ENCODE measurements around the gene PLA2G6. TPM values are rescaled to one million over a fixed set of nuclear protein-coding genes. Genes with fewer than 3 reads are reported as not detected.

Gene PLA2G6
- total RNA-seq, 2 donors from 2014 or later, result 60.6 to 60.7 TPM

GRCh38 chr22:38129856-38130255 is 51.8 kb downstream of the PLA2G6 start:
- H3K27ac ChIP-seq (ENCODE audit: low read depth, low read length), result no peak overlapping the region
- H3K9me3 ChIP-seq (ENCODE audit: control insufficient read depth, low read length), result no peaks in the 10 kb centered on the region
- TF ChIP-seq CTCF (conservative IDR thresholded peaks at IDR 0.05), result no peak
- peaks cover 3% of the 10 kb centered on the region for H3K36me3 ChIP-seq (ENCODE audit: control insufficient read depth, insufficient read depth, low read length)
- Mint-ChIP-seq H3K4me1 (no peaks in the 10 kb centered on the region), H3K27ac (no peak overlapping the region), H3K27me3 (ENCODE audit: insufficient read depth) (no peaks in the 10 kb centered on the region), H3K4me3 (no peak overlapping the region), H3K36me3 (ENCODE audit: low read depth) (peaks cover 18% of the 10 kb centered on the region), H3K9me3 (no peaks in the 10 kb centered on the region)
- 92 to 96% methylated on average over 5 to 9 of the region's 9 CpGs for WGBS, 2 experiments (ENCODE audit: insufficient coverage in 1 of 2, insufficient read length in 1 of 2)
- no peak for DNase-seq
- H3K27me3 ChIP-seq (ENCODE audit: control insufficient read depth, insufficient read depth, low read length, poor library complexity, severe bottlenecking), result no peaks in the 10 kb centered on the region
- no peaks in the 10 kb centered on the region for H3K4me1 ChIP-seq (ENCODE audit: control insufficient read depth, insufficient read depth, low read length)
- H3K9ac ChIP-seq (ENCODE audit: extremely low read depth, low read length, poor library complexity, severe bottlenecking), result no peak overlapping the region
- no peak overlapping the region for H3K4me3 ChIP-seq (ENCODE audit: low read length)

GRCh38 chr22:38129021-38129420 is 52.6 kb downstream of the PLA2G6 start:
- no peak overlapping the region for H3K4me3 Mint-ChIP-seq
- Histone ChIP-seq H3K9ac (ENCODE audit: extremely low read depth, low read length, poor library complexity, severe bottlenecking) (no peak overlapping the region), H3K4me3 (ENCODE audit: low read length) (no peak overlapping the region), H3K9me3 (ENCODE audit: control insufficient read depth, low read length) (no peaks in the 10 kb centered on the region), H3K36me3 (ENCODE audit: control insufficient read depth, insufficient read depth, low read length) (peaks cover 3% of the 10 kb centered on the region), H3K27me3 (ENCODE audit: control insufficient read depth, insufficient read depth, low read length, poor library complexity, severe bottlenecking) (no peaks in the 10 kb centered on the region), H3K4me1 (ENCODE audit: control insufficient read depth, insufficient read depth, low read length) (no peaks in the 10 kb centered on the region), H3K27ac (ENCODE audit: low read depth, low read length) (no peak overlapping the region)
- no peaks in the 10 kb centered on the region for H3K4me1 Mint-ChIP-seq
- H3K27me3 Mint-ChIP-seq (ENCODE audit: insufficient read depth), result no peaks in the 10 kb centered on the region
- peaks cover 19% of the 10 kb centered on the region for H3K36me3 Mint-ChIP-seq (ENCODE audit: low read depth)
- no peak overlapping the region for H3K27ac Mint-ChIP-seq
- no peak for TF ChIP-seq CTCF (conservative IDR thresholded peaks at IDR 0.05)
- H3K9me3 Mint-ChIP-seq, result no peaks in the 10 kb centered on the region
- no peak for DNase-seq
- WGBS, 2 experiments (ENCODE audit: insufficient coverage in 1 of 2, insufficient read length in 1 of 2), result 94 to 95% methylated on average over 7 to 10 of the region's 10 CpGs

GRCh38 chr22:38127869-38128268 is 53.8 kb downstream of the PLA2G6 start:
- Histone ChIP-seq H3K4me1 (ENCODE audit: control insufficient read depth, insufficient read depth, low read length) (no peaks in the 10 kb centered on the region), H3K4me3 (ENCODE audit: low read length) (no peak overlapping the region), H3K27ac (ENCODE audit: low read depth, low read length) (no peak overlapping the region), H3K9me3 (ENCODE audit: control insufficient read depth, low read length) (no peaks in the 10 kb centered on the region), H3K27me3 (ENCODE audit: control insufficient read depth, insufficient read depth, low read length, poor library complexity, severe bottlenecking) (no peaks in the 10 kb centered on the region), H3K36me3 (ENCODE audit: control insufficient read depth, insufficient read depth, low read length) (peaks cover 3% of the 10 kb centered on the region), H3K9ac (ENCODE audit: extremely low read depth, low read length, poor library complexity, severe bottlenecking) (no peak overlapping the region)
- H3K9me3 Mint-ChIP-seq, result no peaks in the 10 kb centered on the region
- H3K36me3 Mint-ChIP-seq (ENCODE audit: low read depth), result peaks cover 17% of the 10 kb centered on the region
- no peak overlapping the region for H3K27ac Mint-ChIP-seq
- whole genome bisulfite sequencing, 2 experiments (ENCODE audit: insufficient coverage in 1 of 2, insufficient read length in 1 of 2), result 84 to 86% methylated on average over 5 to 9 of the region's 9 CpGs
- H3K27me3 Mint-ChIP-seq (ENCODE audit: insufficient read depth), result no peaks in the 10 kb centered on the region
- DNase-seq, result no peak
- H3K4me3 Mint-ChIP-seq, result no peak overlapping the region
- no peaks in the 10 kb centered on the region for H3K4me1 Mint-ChIP-seq
- TF ChIP-seq CTCF (conservative IDR thresholded peaks at IDR 0.05), result no peak
